ENCODE measurements around the gene TTLL11.

Gene TTLL11

DNA sequence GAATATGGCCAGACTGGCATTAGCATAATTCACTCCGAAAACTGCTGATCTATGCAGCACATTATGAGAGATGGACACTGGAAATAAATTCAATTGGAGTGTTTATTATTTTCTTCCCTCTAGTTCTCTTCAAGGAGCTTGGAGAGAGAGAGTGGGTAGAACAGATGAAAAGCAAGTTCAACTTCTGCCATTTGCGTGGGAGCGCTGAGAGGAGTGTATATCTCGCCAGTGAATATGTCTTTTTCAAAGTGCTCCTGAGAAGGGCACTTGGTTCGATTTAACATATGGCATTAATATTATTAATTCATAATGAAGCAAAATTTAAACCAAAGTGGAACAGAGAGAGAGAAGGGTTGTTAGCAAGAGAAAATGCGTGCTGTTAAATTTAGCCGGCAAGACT is 227.2 kb downstream of the TTLL11 start:
- no peak for DNase-seq

DNA sequence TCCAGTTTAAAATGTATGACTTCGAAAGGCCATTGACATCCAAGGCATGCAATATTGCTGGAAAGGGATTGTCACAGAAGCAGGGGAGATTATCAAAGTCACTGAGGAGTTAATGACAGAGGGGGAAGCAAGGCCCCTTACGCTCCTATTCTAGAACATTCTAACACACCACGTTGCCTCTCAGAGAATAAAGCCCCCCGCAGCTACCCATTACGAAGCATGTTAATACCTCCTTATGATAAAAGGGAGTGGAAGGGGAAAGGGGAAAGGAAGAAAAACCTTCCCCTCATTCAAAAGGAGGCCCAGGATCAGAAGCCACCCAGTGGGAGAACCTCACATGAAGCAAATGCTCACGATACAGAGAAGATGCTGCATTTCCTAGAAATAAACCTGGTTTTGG is 228.0 kb downstream of the TTLL11 start:
- no peak for DNase-seq

GRCh38 chr9:121863955-121864354 is 229.2 kb downstream of the TTLL11 start:
- no peak for DNase-seq

DNA sequence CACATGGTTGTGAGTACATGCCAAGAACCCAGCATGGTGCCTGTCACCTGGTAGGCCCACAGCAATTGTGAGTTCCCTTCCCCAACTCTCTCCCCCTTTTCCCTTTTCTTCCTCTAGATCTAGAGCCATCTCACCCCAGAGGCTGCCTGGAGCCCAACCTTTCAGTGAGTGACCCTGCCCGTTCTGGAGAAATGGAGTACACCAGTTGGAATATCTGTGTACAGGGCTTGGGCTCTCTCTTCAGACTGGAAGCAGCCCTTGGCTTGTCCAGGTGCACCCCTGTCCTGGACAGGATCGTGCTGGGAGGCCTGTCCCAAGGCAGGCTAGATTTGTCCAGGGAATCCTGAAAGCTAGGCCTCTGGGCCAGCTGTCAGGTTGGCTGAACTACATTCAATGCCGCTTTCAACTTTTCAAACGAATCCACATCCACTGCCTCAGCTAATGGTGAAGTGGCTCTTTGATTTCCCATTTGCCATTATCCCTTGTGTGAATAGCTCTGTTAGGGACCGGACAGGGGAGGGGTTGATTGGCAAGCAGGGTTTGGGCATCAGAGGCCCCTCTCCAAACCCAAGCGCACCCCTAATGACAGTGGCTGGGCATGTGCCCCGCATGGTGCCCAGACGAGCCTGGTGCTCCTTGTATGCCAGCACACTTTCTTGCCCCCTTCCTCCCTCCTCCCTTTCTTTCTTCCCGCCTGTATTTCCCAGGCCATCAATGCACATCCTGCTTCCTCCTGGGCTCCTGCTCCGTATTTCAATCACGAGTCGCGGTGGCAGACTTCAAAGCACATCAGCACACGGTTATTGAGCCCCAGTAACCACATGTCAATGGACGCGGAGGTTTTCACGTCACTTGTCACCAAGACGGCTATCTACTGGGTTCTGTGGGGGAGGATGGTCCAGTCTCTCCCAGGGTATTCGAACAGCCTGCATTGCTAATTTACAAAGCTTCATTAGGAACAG is 230.5 kb downstream of the TTLL11 start:
- DNase-seq: no peak

GRCh38 chr9:121861501-121862180 is 231.5 kb downstream of the TTLL11 start:
- DNase-seq: no peak

DNA sequence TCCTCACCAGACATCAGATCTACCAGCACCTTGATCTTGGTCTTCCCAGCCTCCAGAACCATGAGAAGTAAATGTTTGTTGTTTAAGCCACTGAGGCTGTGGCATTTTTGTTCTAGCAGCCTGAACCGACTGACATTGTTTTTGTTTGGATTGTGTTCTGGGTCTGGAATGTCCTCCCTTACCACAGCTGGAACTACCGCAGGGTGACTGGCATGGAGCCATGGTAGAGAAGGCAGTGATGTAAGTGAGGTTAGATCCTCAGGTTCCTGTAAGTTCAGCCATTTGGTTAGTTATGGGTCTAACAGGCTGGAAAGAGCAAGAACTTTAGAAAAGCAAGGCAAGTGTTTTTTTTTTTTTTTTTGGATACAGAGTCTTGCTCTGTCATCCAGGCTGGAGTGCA is 232.4 kb downstream of the TTLL11 start:
- DNase-seq: no peak

- DNase-seq: no peak
Measured at GRCh38 chr9:121860213-121860612, 232.9 kb downstream of the TTLL11 start.

DNA sequence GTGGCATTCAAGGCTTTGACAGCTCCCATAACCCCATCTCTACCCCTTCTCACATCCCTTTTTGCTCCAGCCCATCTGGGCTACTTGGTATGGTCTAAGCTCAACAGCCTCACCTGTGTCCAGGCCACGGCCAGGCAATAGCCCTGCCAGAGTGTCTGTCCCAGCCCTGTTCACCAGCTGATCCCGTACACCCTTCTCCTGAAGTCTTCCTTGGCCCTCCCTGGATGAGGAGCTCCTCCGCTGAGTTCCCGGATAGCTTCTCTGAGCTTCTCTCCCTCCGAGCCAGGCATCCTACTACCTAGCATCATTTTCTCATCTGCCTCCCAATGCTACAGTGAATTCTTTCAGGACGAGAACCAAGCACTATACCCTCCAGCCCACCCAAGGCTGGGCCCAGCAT is 233.5 kb downstream of the TTLL11 start:
- DNase-seq: no peak

GRCh38 chr9:121858788-121859187 is 234.3 kb downstream of the TTLL11 start:
- no peak for DNase-seq

GRCh38 chr9:121857928-121858327 is 235.2 kb downstream of the TTLL11 start:
- DNase-seq: no peak

DNA sequence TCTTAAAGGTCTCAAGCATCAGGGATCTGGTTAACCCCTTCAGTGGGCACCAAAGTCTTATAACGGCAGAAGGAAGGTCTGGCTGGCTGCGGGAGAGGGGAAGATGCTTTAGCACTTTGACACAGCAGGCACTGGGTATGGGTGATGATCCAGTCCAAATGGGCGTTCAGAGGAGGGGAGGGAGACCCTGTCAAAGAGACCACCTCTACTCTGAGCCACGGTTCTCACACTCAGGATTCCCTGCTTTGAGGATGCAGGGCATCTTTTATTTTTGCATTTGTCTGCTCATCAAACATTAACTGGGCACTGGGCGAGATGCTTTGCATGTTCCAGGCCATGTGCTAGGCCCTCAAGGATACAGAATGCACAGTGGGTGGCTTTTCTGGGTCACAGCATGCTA is 237.6 kb downstream of the TTLL11 start:
- DNase-seq: no peak

DNA sequence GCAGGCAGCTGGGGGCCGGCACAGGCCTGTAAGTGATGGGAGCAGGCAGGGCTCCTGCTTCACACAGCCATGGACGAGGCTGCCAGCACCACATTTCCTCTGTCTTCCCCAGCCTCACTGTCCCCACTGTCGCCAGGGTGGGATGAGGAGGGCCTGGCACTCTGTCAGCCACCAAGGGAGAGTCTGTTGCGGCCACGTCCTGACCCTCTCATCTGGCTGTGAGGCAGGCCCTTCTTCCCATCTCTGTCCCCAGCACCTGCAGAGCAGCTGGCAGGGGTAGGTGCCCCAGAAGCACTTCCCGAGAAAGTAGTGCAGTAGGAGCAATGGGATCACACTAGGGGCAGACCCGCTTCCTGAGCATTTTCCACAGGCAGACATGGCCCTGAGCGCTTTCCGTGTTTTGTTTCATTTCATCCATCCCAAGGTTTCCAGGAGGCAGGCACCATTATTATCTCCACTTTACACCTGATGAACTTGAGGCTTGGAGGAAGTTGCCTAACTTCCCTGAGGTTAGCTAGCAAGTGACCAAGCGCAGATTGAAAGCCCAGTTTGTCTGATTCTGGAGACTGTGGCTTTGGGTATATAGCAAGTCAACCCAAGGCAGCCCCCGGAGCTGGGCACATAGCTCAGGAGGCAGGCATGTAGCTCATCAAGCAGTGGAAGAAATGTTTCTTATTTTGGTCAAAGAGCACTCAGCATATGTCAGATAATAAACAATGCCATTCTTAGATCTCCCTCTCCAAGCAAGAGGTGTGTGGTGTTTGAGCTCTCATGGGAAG is 239.3 kb downstream of the TTLL11 start:
- DNase-seq: no peak

GRCh38 chr9:121852651-121853616 is 240.2 kb downstream of the TTLL11 start:
- DNase-seq: no peak

GRCh38 chr9:121852241-121852640 is 240.9 kb downstream of the TTLL11 start:
- DNase-seq: no peak

DNA sequence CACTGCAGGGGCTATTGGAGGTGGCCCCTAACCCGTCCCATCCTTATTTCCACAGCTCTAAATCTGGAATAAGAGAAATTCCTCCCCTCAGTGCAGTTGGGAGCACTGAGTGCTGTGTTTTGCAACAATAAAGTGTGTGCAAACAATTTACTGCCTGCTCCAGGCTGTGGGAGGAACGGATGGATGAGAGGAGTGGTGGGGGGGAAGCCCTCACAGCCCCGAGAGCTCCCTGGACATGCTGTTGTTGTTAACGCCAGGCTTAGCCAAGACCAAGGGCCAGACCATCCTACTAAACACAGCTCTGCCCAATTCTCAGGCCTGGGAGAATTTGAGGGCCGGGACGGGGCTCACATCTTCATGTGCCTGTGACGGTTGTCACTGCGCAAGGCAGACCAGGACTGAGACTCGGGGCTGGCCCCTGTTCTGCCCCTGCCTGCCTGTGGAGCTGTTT is 241.4 kb downstream of the TTLL11 start:
- no peak for DNase-seq

DNA sequence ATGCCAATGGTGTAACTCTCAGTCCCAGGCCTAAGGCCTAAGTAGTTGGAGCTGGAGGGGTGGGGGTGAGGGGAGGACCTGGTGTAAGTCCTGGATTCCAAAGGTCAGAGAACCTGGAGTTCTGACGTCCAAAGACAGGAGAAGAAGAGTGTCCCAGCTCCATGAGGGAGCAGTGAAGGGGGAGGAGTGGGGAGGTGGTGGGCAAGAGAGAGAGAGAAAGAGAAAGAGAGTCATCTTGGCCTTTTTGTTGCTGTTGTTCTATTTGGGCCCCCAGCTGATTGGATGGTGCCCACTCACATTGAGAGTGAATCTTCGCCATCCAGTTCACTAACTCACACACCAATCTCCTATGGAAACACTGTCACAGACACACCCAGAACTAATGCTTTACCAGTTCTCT is 242.7 kb downstream of the TTLL11 start:
- no peak for DNase-seq

- DNase-seq: no peak
Measured at GRCh38 chr9:121849554-121849953, 243.6 kb downstream of the TTLL11 start.

- no peak for DNase-seq
Measured at GRCh38 chr9:121844562-121844961, 248.5 kb downstream of the TTLL11 start.

- DNase-seq: no peak
Measured at GRCh38 chr9:121844098-121844497, 249.0 kb downstream of the TTLL11 start.

DNA sequence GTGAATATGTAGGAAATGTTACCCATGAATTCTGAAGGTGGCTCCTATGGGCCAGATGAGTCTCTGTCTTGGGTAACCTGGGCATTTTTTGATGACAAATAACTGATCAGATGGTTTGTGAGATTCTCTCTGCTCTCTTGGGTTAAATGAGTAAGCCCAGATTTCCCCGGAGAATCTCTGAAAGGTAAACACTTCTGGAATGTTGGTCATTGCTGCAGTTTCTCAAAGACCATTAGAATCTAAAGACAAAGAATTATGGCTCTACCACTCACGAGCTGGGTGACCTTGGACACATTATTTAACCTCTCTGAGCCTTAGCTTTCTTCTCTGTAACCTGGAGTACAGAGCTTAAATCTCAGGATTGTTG is 250.5 kb downstream of the TTLL11 start:
- no peak for DNase-seq

- DNase-seq: no peak
Measured at GRCh38 chr9:121841771-121842611, 251.1 kb downstream of the TTLL11 start.

Data from CD4-positive, alpha-beta T cell treated with Interleukin-17A for 4 hours (primary cell).